AML-193 (cell line): ENCODE results near the gene MTSS2.
"Not testable (repeated sequence)": the region's sequence is repeated elsewhere in the genome, so short reads cannot be mapped to it uniquely, and the experiment has no call there.

ENCODE experiments used
- DNase-seq, 2 experiments: peaks; one replicate each; lab custom pipeline; 2025; lab: John Stamatoyannopoulos, UW

MTSS2 gene

GRCh38 chr16:70653809-70654771 lies 31.8 kb downstream of the MTSS2 start:
- DNase-seq, result peak; percentile 61 to 78

- DNase-seq, result no peak
Observed at GRCh38 chr16:70653406-70653805, 32.4 kb downstream of the MTSS2 start.

- no peak for DNase-seq
Observed at GRCh38 chr16:70652322-70652721, 33.5 kb downstream of the MTSS2 start.

GRCh38 chr16:70651524-70651923 lies 34.3 kb downstream of the MTSS2 start:
- no peak for DNase-seq

GRCh38 chr16:70650216-70650615 lies 35.6 kb downstream of the MTSS2 start:
- DNase-seq, result no peak

- DNase-seq, result no peak
Observed at GRCh38 chr16:70649300-70649699, 36.6 kb downstream of the MTSS2 start.

- DNase-seq, result no peak
Observed at GRCh38 chr16:70648606-70649005, 37.2 kb downstream of the MTSS2 start.

- no peak for DNase-seq
Observed at GRCh38 chr16:70647441-70648359, 38.2 kb downstream of the MTSS2 start.

- DNase-seq, result no peak
Observed at GRCh38 chr16:70646260-70647241, 39.3 kb downstream of the MTSS2 start, which contains the start of gene IL34. TSS of gene IL34 (plus strand) at chr16:70646559. CDS start at chr16:70646948, 389 bp downstream.

GRCh38 chr16:70644763-70645597 lies 40.9 kb downstream of the MTSS2 start:
- no peak for DNase-seq

GRCh38 chr16:70643264-70643663 lies 42.6 kb downstream of the MTSS2 start:
- DNase-seq, result not testable (repeated sequence)

- DNase-seq, result no peak
Observed at GRCh38 chr16:70642633-70643032, 43.2 kb downstream of the MTSS2 start.

GRCh38 chr16:70638814-70639792 lies 46.8 kb downstream of the MTSS2 start:
- no peak for DNase-seq
